ENCODE measurements around the gene LINC00632. TPM values are rescaled to one million over a fixed set of nuclear protein-coding genes. Genes with fewer than 3 reads are reported as not detected.

LINC00632 gene
- total and polyA plus RNA-seq, 4 donors = 12.9 to 1,949 (median 597) TPM

- Histone ChIP-seq H3K4me1 (ENCODE audit: control insufficient read depth in 1 of 2, insufficient read depth in 2 of 2, low read length in 2 of 2) (no peaks in the 10 kb centered on the region), H3K36me3 (ENCODE audit: control insufficient read depth in 1 of 2, insufficient read depth in 2 of 2, low read length in 1 of 2) (no peaks in the 10 kb centered on the region), H3K27me3 (ENCODE audit: control insufficient read depth in 1 of 2, insufficient read depth in 2 of 2, low read length in 1 of 2) (no peaks in the 10 kb centered on the region), H3K9me3 (ENCODE audit: control insufficient read depth, low read length) (no peaks in the 10 kb centered on the region), H3K27ac (ENCODE audit: low read depth in 1 of 2, low read length in 2 of 2) (no peak overlapping the region), H3K4me3 (ENCODE audit: low read length in 2 of 2) (no peak overlapping the region)
- DNase-seq (no peak), ATAC-seq (ENCODE audit: low FRiP score) (no peak)
- WGBS, 2 donors = 48 to 50% methylated on average over 3 of the region's 3 CpGs
- intact Hi-C loops (cut with DNase I) = no loop called here
These were observed 113.3 kb downstream of the LINC00632 start for GRCh38 chrX:140822861-140823260.

DNA sequence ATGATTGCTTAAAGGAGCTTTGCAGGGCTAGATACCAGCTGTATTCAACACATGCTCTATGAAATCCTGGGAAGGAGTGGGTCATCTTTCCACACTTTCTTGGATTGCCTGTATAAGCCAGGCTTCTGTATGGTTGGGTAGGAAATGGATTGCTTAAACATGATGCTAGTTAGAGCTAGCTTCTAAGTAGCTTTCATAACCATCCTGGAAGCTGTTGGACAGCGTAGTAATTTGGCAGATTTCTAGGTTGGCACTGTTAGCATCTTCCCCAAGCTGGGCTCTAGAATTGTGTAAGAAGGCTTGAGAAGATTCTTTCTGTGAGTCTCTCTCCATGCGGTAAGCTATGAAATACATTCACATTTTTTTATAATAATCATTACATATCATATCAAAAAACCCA is 127.3 kb downstream of the LINC00632 start:
- ATAC-seq (ENCODE audit: low FRiP score) (peak; percentile 22), DNase-seq (no peak)
- Histone ChIP-seq H3K36me3 (ENCODE audit: control insufficient read depth in 1 of 2, insufficient read depth in 2 of 2, low read length in 1 of 2) (no peaks in the 10 kb centered on the region), H3K27me3 (ENCODE audit: control insufficient read depth in 1 of 2, insufficient read depth in 2 of 2, low read length in 1 of 2) (no peaks in the 10 kb centered on the region), H3K27ac (ENCODE audit: low read depth in 1 of 2, low read length in 2 of 2) (no peak overlapping the region), H3K4me3 (ENCODE audit: low read length in 2 of 2) (no peak overlapping the region), H3K4me1 (ENCODE audit: control insufficient read depth in 1 of 2, insufficient read depth in 2 of 2, low read length in 2 of 2) (no peaks in the 10 kb centered on the region), H3K9me3 (ENCODE audit: control insufficient read depth, low read length) (no peaks in the 10 kb centered on the region)
- intact Hi-C loops (cut with DNase I) = no loop called here
- WGBS, 2 donors = 72 to 73% methylated on average over 2 of the region's 2 CpGs

Other genes with a start within 250 kb of the LINC00632 start
- gene SOX3, start 204.7 kb upstream of the LINC00632 start, total RNA-seq = not detected
- gene SOX3, start 204.7 kb upstream of the LINC00632 start, polyA plus RNA-seq = not detected

Data from aorta (tissue), 5 donors.